Fibroblast of mammary gland (primary cell): ENCODE measurements around the gene STAG3.

ENCODE experiments used
- DNase-seq: peaks from one replicate; pipeline ENCODE4 v3.0.0-alpha.2; 2010; ENCODE audit warnings: low read depth
- H3K4me3 ChIP-seq: 2 replicates; pipeline ENCODE4 v1.5.1; 2011; ENCODE audit warnings: low read depth, mild to moderate bottlenecking, low read length, moderate library complexity; ENCODE audit not compliant: control insufficient read depth
- CTCF ChIP-seq: conservative IDR thresholded peaks from 2 replicates; pipeline ENCODE4 v1.5.1; 2011; ENCODE audit warnings: low read depth, low read length, inconsistent platforms; ENCODE audit not compliant: control insufficient read depth, insufficient read depth

STAG3 gene

GRCh38 chr7:100152404-100152803, 25.3 kb upstream of the STAG3 start:
- no peak for DNase-seq
- H3K4me3 ChIP-seq, result no peak overlapping the region
- TF ChIP-seq CTCF, result no peak

- DNase-seq, result no peak
- H3K4me3 ChIP-seq, result no peak overlapping the region
- no peak for TF ChIP-seq CTCF
These were observed 24.6 kb upstream of the STAG3 start for GRCh38 chr7:100152937-100153666.

- DNase-seq, result no peak
- H3K4me3 ChIP-seq, result no peak overlapping the region
- TF ChIP-seq CTCF, result no peak
These were observed 23.8 kb upstream of the STAG3 start for GRCh38 chr7:100153708-100154535.

GRCh38 chr7:100154651-100155491, 22.8 kb upstream of the STAG3 start:
- no peak for DNase-seq
- TF ChIP-seq CTCF, result no peak
- no peak overlapping the region for H3K4me3 ChIP-seq

- DNase-seq, result no peak
- H3K4me3 ChIP-seq, result no peak overlapping the region
- TF ChIP-seq CTCF, result no peak
These were observed 22.0 kb upstream of the STAG3 start for GRCh38 chr7:100155553-100156317.

- DNase-seq, result no peak
- no peak overlapping the region for H3K4me3 ChIP-seq
- TF ChIP-seq CTCF, result no peak
These were observed 21.2 kb upstream of the STAG3 start for GRCh38 chr7:100156331-100157068.
